HUES6 (cell line): Measurements from ENCODE around the gene FAHD2A.
"Not testable (repeated sequence)": the region's sequence is repeated elsewhere in the genome, so short reads cannot be mapped to it uniquely, and the experiment has no call there.

Source experiments
- H3K27ac ChIP-seq: 2 replicates; pipeline ENCODE4 v1.7.0; 2013; ENCODE audit warnings: low read depth, mild to moderate bottlenecking, low read length, inconsistent platforms
- H3K27me3 ChIP-seq: 2 replicates; pipeline ENCODE4 v1.6.1; 2013; ENCODE audit warnings: low read length; ENCODE audit not compliant: control insufficient read depth, insufficient read depth
- H3K36me3 ChIP-seq: 2 replicates; pipeline ENCODE4 v1.6.1; 2013; ENCODE audit warnings: low read length; ENCODE audit not compliant: control insufficient read depth, insufficient read depth
- H3K4me1 ChIP-seq: 2 replicates; pipeline ENCODE4 v1.6.1; 2013; ENCODE audit warnings: low read length; ENCODE audit not compliant: control insufficient read depth, insufficient read depth
- H3K4me3 ChIP-seq: 2 replicates; pipeline ENCODE4 v1.5.1; 2013; ENCODE audit warnings: low read depth, low read length
- H3K9ac ChIP-seq: one replicate; pipeline ENCODE4 v1.6.1; 2013; ENCODE audit warnings: mild to moderate bottlenecking, low read length
- H3K9me3 ChIP-seq: 2 replicates; pipeline ENCODE4 v1.6.1; 2013; ENCODE audit warnings: low read depth, low read length; ENCODE audit not compliant: control insufficient read depth, insufficient read depth

Gene FAHD2A

DNA sequence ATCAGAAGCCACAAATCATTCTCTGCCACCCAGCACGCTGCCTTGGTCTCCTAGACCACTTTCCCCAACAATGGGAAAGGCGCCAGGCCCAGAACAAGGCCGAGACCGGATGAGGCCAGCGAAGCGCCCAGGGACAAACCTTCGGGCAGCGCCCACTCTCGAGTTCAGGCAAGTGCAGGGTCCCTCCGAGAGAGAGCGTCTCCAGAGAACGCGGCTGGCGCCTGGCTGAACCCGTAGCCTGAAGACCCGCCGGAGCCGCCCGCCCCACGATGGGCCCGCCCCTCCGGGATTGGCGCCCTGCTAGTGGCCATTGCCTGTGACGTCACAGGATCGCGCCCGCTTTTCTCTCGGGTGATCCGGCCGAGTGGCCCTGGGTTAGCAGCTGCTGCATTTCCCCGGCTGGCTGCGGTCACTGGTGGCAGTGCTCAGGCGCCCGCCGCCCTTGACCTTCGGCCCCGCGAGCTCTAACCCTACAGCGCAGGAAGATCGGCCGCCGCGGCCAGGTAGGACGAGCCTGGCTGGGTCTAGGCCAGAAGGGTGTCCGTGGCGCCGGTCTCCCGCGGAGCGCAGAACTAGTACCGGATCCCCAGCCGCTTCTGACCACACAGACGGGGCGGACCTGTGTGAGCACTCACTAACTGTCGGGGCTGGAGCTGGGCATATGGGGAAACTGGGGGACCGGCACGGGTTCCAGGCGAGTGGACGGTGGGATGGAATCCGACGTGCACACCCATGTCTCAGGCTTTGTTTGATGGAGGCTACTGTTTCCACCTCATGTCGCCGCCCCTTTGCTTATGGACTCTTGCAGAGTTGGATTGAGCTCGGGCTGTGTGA is at the start of gene FAHD2A:
FAHD2A (plus strand) TSS at position 339 of the 834 bp plus-strand sequence. CDS start 2,851 bp downstream, outside the sequence.
- Histone ChIP-seq H3K9me3 (no peaks in the 10 kb centered on the region), H3K4me1 (peaks cover 6% of the 10 kb centered on the region), H3K36me3 (peaks cover 5% of the 10 kb centered on the region; the same call in 1 of the 2 replicates), H3K4me3 (peak within 1 kb of the TSS; percentile 96), H3K9ac (peak within 1 kb of the TSS; percentile 94), H3K27ac (peak within 1 kb of the TSS; percentile 64), H3K27me3 (peaks cover 5% of the 10 kb centered on the region; the same call in 1 of the 2 replicates)

DNA sequence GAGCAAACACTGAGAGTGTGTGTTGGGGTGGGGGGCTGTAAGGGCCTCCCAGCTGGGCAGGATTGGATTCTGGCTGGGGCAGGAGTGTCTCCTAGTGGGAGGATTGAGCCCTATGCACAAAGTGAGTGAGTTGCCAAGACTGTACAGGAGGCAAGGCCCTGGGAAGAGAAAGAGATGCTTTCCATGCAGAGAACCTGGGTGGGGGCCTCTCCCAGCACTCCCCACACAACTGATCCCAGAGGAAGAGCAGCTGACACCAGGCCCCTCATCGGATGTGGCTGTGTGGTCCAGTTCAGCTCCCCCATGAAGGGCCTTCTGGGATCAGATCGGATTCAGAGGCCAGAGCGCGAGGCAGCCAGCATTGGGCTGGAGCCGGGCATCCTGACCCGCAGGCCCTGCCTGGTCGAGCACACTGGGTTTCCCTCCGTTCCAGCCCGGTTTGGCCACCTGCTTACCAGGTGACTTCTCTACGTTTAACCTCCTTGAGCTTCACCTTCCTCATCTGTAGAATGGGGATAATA is 49.4 kb upstream of the FAHD2A start:
- Histone ChIP-seq H3K36me3 (no peaks in the 10 kb centered on the region), H3K4me1 (no peaks in the 10 kb centered on the region), H3K9me3 (no peaks in the 10 kb centered on the region), H3K9ac (no peak overlapping the region), H3K27me3 (peaks cover 21% of the 10 kb centered on the region), H3K4me3 (no peak overlapping the region), H3K27ac (no peak overlapping the region)

DNA sequence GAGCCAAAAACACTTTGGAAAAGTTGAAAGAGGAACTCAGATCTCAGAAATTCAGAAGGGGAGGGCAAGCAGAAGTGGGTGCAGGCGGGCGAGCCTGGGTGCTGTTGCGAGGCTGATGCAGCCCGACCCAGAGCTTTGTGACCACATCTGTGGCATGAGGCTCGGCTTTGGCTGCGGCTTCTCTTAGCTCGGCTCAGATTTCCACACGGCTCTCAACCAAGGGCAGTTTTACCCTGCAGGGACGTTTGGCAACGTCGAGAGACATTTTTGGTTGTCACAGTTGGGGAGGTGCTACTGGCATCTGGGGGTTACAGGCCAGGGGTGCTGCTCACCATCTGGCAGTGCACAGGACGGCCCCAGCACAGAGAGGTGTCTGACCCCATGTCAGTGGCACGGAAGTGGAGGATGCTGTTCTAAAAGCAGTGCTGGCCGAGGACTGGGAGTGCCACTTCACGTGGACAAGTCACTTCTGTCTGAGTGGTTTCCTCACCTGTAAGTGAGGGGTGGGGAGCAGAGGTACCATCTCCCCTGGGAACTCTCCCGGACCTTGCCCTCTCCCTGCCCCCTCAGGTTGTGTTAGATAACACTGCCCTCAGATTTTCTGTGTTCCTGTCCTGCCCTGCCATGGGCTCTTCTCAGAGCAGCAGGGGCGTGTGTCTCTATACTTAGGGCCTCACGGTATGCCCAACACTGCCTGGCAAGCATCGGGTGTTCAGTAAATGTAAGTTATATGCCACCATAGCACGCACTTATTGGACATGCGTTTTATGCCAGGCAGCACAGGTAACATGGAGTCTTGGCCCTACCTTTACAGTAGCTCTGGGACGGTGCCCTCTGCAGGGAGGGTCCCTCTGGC is 48.7 kb upstream of the FAHD2A start:
- no peak overlapping the region for H3K4me3 ChIP-seq
- H3K27ac ChIP-seq = no peak overlapping the region
- H3K4me1 ChIP-seq = no peaks in the 10 kb centered on the region
- H3K36me3 ChIP-seq = no peaks in the 10 kb centered on the region
- peaks cover 14% of the 10 kb centered on the region for H3K27me3 ChIP-seq
- no peaks in the 10 kb centered on the region for H3K9me3 ChIP-seq
- H3K9ac ChIP-seq = no peak overlapping the region

DNA sequence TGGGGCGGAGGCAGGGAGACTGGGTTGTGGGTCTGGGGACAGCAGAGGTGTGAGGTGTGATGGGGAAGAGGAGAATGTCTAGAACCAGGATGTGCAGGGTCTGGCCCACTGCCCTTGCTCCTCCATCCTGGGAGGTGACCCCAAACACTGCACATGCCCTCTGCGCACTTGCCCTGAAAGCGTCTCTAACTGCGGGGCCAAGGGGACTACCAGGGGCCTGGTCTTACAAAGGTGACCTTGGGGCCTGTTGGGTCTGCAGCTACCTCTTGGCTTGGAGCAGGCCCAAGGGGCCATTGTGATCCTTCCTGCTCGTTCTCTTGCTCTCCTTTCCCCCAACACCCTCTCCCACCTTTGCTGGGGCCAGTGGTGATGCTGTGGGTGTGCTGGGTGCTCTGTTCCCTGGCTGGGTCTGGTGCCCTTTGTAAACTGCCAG is 48.0 kb upstream of the FAHD2A start:
- Histone ChIP-seq H3K27ac (no peak overlapping the region), H3K4me3 (no peak overlapping the region), H3K9me3 (no peaks in the 10 kb centered on the region), H3K36me3 (no peaks in the 10 kb centered on the region), H3K9ac (no peak overlapping the region), H3K27me3 (peaks cover 8% of the 10 kb centered on the region; the same call in 1 of the 2 replicates), H3K4me1 (no peaks in the 10 kb centered on the region)

- Histone ChIP-seq H3K27ac (no peak overlapping the region), H3K36me3 (no peaks in the 10 kb centered on the region), H3K9ac (no peak overlapping the region), H3K27me3 (peaks cover 4% of the 10 kb centered on the region; the same call in 1 of the 2 replicates), H3K4me3 (no peak overlapping the region), H3K9me3 (no peaks in the 10 kb centered on the region), H3K4me1 (no peaks in the 10 kb centered on the region)
Observed at GRCh38 chr2:95354925-95355324, 47.6 kb upstream of the FAHD2A start.

DNA sequence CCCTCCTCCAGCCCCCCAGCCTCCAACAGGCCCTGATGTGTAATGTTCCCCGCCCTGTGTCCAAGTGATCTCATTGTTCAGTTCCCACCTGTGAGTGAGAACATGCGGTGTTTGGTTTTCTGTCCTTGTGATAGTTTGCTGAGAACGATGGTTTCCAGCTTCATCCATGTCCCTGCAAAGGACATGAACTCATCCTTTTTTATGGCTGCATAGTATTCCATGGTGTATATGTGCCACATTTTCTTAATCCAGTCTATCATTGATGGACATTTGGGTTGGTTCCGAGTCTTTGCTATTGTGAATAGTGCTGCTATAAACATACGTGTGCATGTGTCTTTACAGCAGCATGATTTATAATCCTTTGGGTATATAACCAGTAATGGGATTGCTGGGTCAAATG is 47.0 kb upstream of the FAHD2A start:
- H3K4me1 ChIP-seq, H3K9me3 ChIP-seq, H3K4me3 ChIP-seq, H3K27me3 ChIP-seq, H3K36me3 ChIP-seq, H3K9ac ChIP-seq, H3K27ac ChIP-seq: not testable (repeated sequence)

- H3K9me3 ChIP-seq = no peaks in the 10 kb centered on the region
Observed at GRCh38 chr2:95356821-95357700, 45.4 kb upstream of the FAHD2A start.

GRCh38 chr2:95357717-95358280 is 44.7 kb upstream of the FAHD2A start:
- Histone ChIP-seq H3K9ac (no peak overlapping the region), H3K27ac (no peak overlapping the region), H3K27me3 (no peaks in the 10 kb centered on the region), H3K4me1 (no peaks in the 10 kb centered on the region), H3K4me3 (no peak overlapping the region), H3K9me3 (no peaks in the 10 kb centered on the region), H3K36me3 (no peaks in the 10 kb centered on the region)

More at GRCh38 chr2:95356821-95357700, 45.4 kb upstream of the FAHD2A start:
- Histone ChIP-seq H3K9ac (no peak overlapping the region), H3K4me1 (no peaks in the 10 kb centered on the region), H3K27ac (no peak overlapping the region), H3K4me3 (no peak overlapping the region), H3K36me3 (no peaks in the 10 kb centered on the region), H3K27me3 (no peaks in the 10 kb centered on the region)

- no peak overlapping the region for H3K4me3 ChIP-seq
Observed at GRCh38 chr2:95359031-95359430, 43.5 kb upstream of the FAHD2A start.

DNA sequence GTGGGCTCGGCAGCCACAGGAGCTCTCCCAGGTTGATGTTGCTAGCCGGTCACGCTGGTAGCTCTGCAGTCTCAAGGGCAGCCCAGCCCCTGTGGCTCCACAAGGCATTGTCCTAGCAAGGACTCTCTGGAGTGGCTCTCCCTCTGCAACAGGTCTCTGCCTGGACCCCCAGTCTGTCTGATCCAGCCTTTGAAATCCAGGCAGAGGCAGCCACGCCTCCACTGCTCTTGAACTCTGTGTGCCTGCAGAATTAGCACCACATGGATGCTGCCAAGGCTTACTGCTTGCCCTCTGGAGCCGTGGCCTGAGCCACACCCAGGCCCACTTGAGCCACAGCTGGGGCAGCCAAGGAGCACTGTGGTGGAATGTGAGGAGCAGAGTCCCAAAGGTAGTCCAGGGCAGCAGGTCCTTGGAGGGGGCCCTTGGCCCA is 43.0 kb upstream of the FAHD2A start:
- Histone ChIP-seq H3K27me3 (no peaks in the 10 kb centered on the region), H3K4me1 (no peaks in the 10 kb centered on the region), H3K9ac (no peak overlapping the region), H3K9me3 (no peaks in the 10 kb centered on the region), H3K4me3 (no peak overlapping the region), H3K36me3 (no peaks in the 10 kb centered on the region), H3K27ac (no peak overlapping the region)

More at GRCh38 chr2:95359031-95359430, 43.5 kb upstream of the FAHD2A start:
- Histone ChIP-seq H3K36me3 (no peaks in the 10 kb centered on the region), H3K4me1 (no peaks in the 10 kb centered on the region), H3K9me3 (no peaks in the 10 kb centered on the region), H3K9ac (no peak overlapping the region), H3K27ac (no peak overlapping the region), H3K27me3 (no peaks in the 10 kb centered on the region)
